Body of pancreas (tissue), 4 donors: ENCODE data around the gene DRC3. TPM values are rescaled to one million over a fixed set of nuclear protein-coding genes. Genes with fewer than 3 reads are reported as not detected.

Source experiments
- ATAC-seq: fragments of 150-250 bp; one replicate; pipeline ENCODE4 v1.9.1; 2016
- DNase-seq, 4 donors: peaks; one replicate each; pipeline ENCODE4 v3.0.0-alpha.2; 2019
- H3K27ac ChIP-seq, 4 donors: fragments of 200-600 bp; sonication (generic); 1 replicate in 3 of 4; 2 replicates in 1 of 4; pipeline versions ENCODE4 v1.5.1 to v1.6.1; 2016 to 2019; ENCODE audit warnings: mild to moderate bottlenecking in 1 of 4, mixed read lengths in 1 of 4, moderate library complexity in 1 of 4
- H3K27me3 ChIP-seq, 2 donors: fragments of 200-600 bp; sonication (generic); one replicate each; pipeline ENCODE4 v1.6.0; 2016; ENCODE audit warnings: mild to moderate bottlenecking in 1 of 2
- H3K36me3 ChIP-seq, 2 donors: fragments of 200-600 bp; sonication (generic); replicated peaks in 1 of 2; 2 replicates each; pipeline ENCODE4 v1.5.1; 2016; ENCODE audit warnings: low read depth in 2 of 2; ENCODE audit not compliant: insufficient read depth in 1 of 2
- H3K4me1 ChIP-seq: fragments of 200-600 bp; sonication (generic); one replicate; pipeline ENCODE4 v1.6.0; 2016
- H3K4me3 ChIP-seq, 2 donors: fragments of 200-600 bp; sonication (generic); 1 replicate in 1 of 2; 2 replicates in 1 of 2; pipeline ENCODE4 v1.5.1; 2016 to 2019
- H3K9me3 ChIP-seq, 3 donors: fragments of 200-600 bp; sonication (generic); 1 replicate in 2 of 3; 2 replicates in 1 of 3; pipeline ENCODE4 v1.5.1; 2016
- CTCF ChIP-seq, 7 experiments: fragments of 450-650 bp in 4 of 7; fragments of 200-600 bp in 3 of 7; sonication (generic) in 3 of 7; IDR thresholded peaks; one replicate each; pipeline ENCODE4 v1.5.1; 2016 to 2019; ENCODE audit warnings: antibody characterized with exemption in 7 of 7
- POLR2A ChIP-seq, 3 donors: fragments of 450-650 bp; IDR thresholded peaks; one replicate each; pipeline ENCODE4 v1.6.1; 2016; ENCODE audit warnings: antibody characterized with exemption in 3 of 3, mild to moderate bottlenecking in 2 of 3
- WGBS, 2 donors: methylation state at CpG; one replicate each; pipeline ENCODE4 v1.1.5; 2017; 5-methylcytosine and 5-hydroxymethylcytosine counted together
- intact Hi-C: fragments of 100-400 bp; cut with DNase I; formaldehyde crosslinking; loops from one replicate; pipeline ENCODE4 v1.15.1; 2023
- total RNA-seq, 2 donors: library from RNA; depleted of rRNA; stranded (reverse); fragments of >200 nt; gene quantifications; one replicate each; pipeline ENCODE4 v1.1.0, GENCODE V29; 2016

The DRC3 gene
- total RNA-seq, 2 donors from 2014 or later, result 2.9 to 6.9 TPM

GRCh38 chr17:18038149-18038850, 65.6 kb downstream of the DRC3 start:
- DNase-seq (no peak), ATAC-seq (no peak)
- H3K27me3 ChIP-seq, result no peaks in the 10 kb centered on the region
- TF ChIP-seq POLR2A (IDR thresholded peaks at IDR 0.05), result no peak
- TF ChIP-seq CTCF (IDR thresholded peaks at IDR 0.05), result no peak
- H3K4me3 ChIP-seq, result peak overlapping the region; percentile 63 to 94
- intact Hi-C loops, result no loop called here
- H3K9me3 ChIP-seq, result no peaks in the 10 kb centered on the region
- peaks cover 46% of the 10 kb centered on the region for H3K4me1 ChIP-seq
- no peaks in the 10 kb centered on the region for H3K36me3 ChIP-seq
- WGBS, 2 donors, result 4 to 7% methylated on average over 12 to 13 of the region's 13 CpGs
- peak overlapping the region; percentile 16 to 78 (median 64) for H3K27ac ChIP-seq

GRCh38 chr17:18038861-18039534, 66.3 kb downstream of the DRC3 start, which contains the start of the genes ATPAF2 and GID4:
Gene ATPAF2, minus strand, starts transcription at chr17:18039168. Its CDS starts 155 bp downstream, at chr17:18039013.
Gene GID4, plus strand, starts transcription at chr17:18039408. Its CDS starts 57 bp downstream, at chr17:18039465.
- H3K4me1 ChIP-seq, result peaks cover 51% of the 10 kb centered on the region
- peak in 2 of 3 donors; percentile 63 to 64 for TF ChIP-seq POLR2A (IDR thresholded peaks at IDR 0.05)
- TF ChIP-seq CTCF (IDR thresholded peaks at IDR 0.05), result peak in 1 of 7 experiments; percentile 3
- no peaks in the 10 kb centered on the region for H3K36me3 ChIP-seq
- no peaks in the 10 kb centered on the region for H3K27me3 ChIP-seq
- DNase-seq, result peak; percentile 99 to 100 (median 99)
- H3K27ac ChIP-seq, result peak within 1 kb of the TSS; percentile 47 to 78 (median 64)
- 0% methylated on average over 64 of the region's 67 CpGs; no CpG with 5 or more reads in 1 of the 2 donors for WGBS, 2 donors
- ATAC-seq, result peak; percentile 98
- intact Hi-C loops, result no loop called here
- peak within 1 kb of the TSS; percentile 94 to 97 for H3K4me3 ChIP-seq
- no peaks in the 10 kb centered on the region for H3K9me3 ChIP-seq

- intact Hi-C loops, result no loop called here
- Histone ChIP-seq H3K27ac (peak overlapping the region; percentile 47 to 78 (median 64)), H3K4me3 (peak overlapping the region; percentile 94 to 97), H3K27me3 (no peaks in the 10 kb centered on the region), H3K4me1 (peaks cover 51% of the 10 kb centered on the region), H3K36me3 (no peaks in the 10 kb centered on the region), H3K9me3 (no peaks in the 10 kb centered on the region)
- 0 to 1% methylated on average over 7 to 60 of the region's 81 CpGs for WGBS, 2 donors
- ATAC-seq, result peak; percentile 28
- no peak for TF ChIP-seq CTCF (IDR thresholded peaks at IDR 0.05)
- no peak for TF ChIP-seq POLR2A (IDR thresholded peaks at IDR 0.05)
- peak in 3 of 4 donors; percentile 43 to 50 (median 43) for DNase-seq
Measured at GRCh38 chr17:18039535-18040260, 67.0 kb downstream of the DRC3 start.

GRCh38 chr17:18040261-18040858, 67.7 kb downstream of the DRC3 start:
- 17 to 18% methylated on average over 6 of the region's 6 CpGs for WGBS, 2 donors
- Histone ChIP-seq H3K4me3 (peak overlapping the region; percentile 94 to 97), H3K4me1 (peaks cover 51% of the 10 kb centered on the region), H3K27me3 (no peaks in the 10 kb centered on the region), H3K9me3 (no peaks in the 10 kb centered on the region), H3K27ac (peak overlapping the region in 3 of 4 donors; percentile 62 to 78 (median 67)), H3K36me3 (no peaks in the 10 kb centered on the region)
- ATAC-seq, result no peak
- intact Hi-C loops, result no loop called here
- TF ChIP-seq POLR2A (IDR thresholded peaks at IDR 0.05), result no peak
- no peak for TF ChIP-seq CTCF (IDR thresholded peaks at IDR 0.05)
- DNase-seq, result no peak
